NCI-H524 treated with DMSO at 0.1 percent for 48 hours (cell line): ENCODE measurements around the gene MAN2A1.

Experiments used
- DNase-seq: peaks from one replicate; lab custom pipeline; 2025; lab: John Stamatoyannopoulos, UW

Gene MAN2A1

DNA sequence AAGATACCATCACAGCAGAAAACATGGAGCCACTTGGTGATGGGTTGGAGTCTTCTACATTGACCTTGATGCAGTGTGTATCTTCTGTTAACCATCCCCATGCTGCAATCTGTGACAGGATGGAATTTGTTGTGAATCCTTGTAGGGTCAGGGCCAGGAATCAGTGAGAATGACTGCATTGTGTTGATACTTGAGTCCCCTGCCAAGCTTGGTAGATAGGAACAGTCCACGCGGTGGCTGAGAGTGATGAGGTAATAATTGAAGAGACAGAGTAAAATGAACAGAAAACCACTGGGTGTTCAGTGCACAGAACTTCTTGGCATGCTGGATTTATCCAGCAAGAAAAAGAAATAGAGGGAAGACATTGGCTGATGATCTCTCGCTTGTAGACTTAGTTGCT is 217.5 kb downstream of the MAN2A1 start:
- DNase-seq: no peak

DNA sequence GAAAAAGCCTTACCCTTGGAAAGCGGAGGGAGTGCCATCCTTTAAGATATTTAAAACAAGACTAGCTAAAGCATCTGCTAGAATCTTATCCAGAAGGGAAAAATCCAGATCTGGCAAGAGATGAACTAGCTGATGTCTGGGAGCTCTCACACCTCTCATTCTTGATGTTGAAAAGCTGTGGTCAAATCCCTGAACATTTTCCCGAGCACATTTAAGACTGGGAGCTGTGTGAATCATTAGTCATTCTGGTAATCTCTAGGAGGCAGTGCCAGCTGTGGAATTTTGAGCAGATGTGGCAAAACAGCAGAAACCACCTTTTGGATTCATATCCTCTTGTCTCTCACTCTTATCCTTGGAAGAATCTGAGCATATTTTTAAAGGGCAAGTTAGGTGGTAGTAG is 218.0 kb downstream of the MAN2A1 start:
- DNase-seq: no peak

DNA sequence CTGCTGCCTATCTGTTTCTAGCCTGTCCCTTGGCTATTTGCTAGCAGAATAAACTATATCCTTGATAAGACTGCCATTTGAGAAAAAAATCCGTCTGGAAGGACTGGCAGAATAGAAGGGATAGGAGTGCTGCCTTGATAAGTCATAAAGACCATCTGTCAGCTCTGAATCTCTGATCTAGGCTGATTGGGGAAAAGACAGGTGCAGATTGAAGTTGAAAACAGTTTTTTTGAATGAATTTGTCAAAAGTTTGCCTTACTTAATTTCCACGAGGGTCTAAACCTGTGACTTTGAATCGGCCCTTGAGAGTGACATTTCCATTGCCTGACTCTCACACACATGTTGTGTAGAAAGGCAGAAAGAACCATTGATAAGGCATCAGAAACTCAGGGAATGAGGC is 218.6 kb downstream of the MAN2A1 start:
- peak; percentile 34 for DNase-seq

DNA sequence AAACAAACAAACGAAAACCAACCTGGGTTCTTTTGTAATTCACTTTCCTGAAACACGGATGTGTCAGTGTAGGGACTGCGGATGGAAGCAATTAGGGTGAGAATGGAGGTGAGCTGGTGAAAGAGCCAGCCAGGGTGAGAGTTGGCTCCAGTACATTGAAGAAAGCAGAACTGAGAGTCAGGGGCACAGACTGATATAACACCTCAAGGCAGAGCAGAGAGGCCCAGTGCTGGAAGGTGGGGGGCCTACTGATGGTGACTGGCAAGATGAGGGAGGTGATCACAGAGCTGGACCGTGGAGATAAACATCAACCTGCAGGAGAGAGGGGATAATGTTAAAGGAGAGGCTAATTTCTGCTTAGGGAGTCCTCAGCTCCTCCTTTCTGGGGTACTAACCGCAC is 221.1 kb downstream of the MAN2A1 start:
- DNase-seq: no peak

DNA sequence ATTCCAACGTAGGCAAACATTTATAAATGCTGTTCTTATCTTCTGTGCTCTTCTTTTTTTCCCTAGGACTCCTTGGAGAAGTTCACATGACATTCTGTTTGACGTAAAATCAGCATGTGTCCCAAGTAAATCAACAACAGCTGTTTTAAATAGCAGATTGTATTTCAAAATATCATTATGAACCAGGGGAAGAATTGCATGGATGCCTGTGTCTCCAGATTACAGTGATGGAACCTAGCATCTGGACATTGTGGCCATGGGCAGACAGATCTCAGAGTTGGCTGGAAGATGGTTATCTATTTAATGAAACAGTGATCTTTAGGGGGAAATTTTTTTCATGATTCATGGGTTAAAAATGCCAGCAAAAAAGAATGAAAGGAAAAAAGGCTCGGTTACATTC is 222.0 kb downstream of the MAN2A1 start:
- DNase-seq: peak; percentile 12

DNA sequence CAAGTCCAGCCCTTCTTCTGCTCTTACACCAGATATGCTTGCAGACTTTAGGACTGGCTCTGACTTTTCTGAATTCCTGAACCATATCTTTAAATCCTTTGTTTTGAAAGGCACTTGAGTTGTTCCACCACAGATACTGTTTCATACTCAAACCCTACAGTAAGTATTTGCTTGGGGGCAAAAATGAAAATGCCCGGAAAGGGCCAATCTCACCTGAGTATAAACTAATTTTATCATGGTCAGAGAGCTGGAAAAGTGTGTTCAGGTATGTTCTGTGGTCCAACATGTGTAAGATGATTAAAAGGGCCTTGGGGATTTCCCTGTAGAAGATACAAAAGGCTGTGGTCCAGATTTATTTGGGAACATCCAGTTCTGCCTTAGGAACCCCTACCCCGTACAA is 225.2 kb downstream of the MAN2A1 start:
- no peak for DNase-seq

DNA sequence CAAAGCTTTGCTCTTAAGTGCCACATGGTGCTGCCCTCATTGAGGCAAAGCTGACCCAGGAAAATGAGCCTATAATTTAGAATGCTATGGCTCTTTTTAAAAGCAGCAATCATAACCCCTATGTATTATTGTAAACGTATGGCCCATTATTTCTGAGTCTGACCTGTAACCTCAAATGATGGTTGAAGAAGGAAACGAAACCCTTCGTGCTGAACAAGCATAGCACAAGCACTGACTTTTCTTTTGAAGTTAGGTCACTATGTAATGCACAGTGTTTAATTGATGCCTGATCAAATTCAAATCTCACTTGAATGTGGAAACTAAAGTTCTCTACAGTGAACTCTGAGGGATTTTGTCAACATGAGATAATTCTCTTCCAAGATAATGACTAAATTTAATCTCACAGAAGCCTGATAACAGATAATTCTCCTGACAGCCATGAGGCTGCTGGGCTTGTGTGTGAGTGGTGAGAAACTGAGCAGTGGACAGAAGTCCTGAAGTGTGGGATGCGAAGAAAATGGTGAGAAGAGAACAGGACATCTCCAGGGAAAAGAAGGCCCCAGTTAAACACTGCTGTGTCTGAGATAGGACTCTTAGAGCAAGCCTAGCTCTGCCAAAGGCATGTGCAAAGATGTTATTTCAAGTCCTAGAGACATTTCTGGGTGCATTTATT is 226.9 kb downstream of the MAN2A1 start:
- DNase-seq: peak; percentile 82
